Tongue (tissue), 2 donors: ENCODE data around the gene ZNF785. TPM values are rescaled to one million over a fixed set of nuclear protein-coding genes. Genes with fewer than 3 reads are reported as not detected.
"Not testable (repeated sequence)": the region's sequence is repeated elsewhere in the genome, so short reads cannot be mapped to it uniquely, and the experiment has no call there.

Experiments
- DNase-seq: peaks from one replicate; pipeline ENCODE4 v3.0.0-alpha.2; 2015
- total RNA-seq: library from RNA; depleted of rRNA; stranded (reverse); fragments of >200 nt; gene quantifications from one replicate; pipeline ENCODE4 v1.2.3, GENCODE V29; 2014

ZNF785 gene
- total RNA-seq, 1 donor from 2014 or later: 12.1 TPM

- no peak for DNase-seq
Observed at GRCh38 chr16:30565984-30566383, 19.5 kb downstream of the ZNF785 start.

GRCh38 chr16:30565526-30565925 lies 20.0 kb downstream of the ZNF785 start:
- DNase-seq: no peak

GRCh38 chr16:30562021-30562420 lies 23.5 kb downstream of the ZNF785 start:
- no peak for DNase-seq

GRCh38 chr16:30561089-30561816 lies 24.2 kb downstream of the ZNF785 start:
- no peak for DNase-seq

GRCh38 chr16:30559690-30560089 lies 25.8 kb downstream of the ZNF785 start:
- DNase-seq: no peak

GRCh38 chr16:30558789-30559377 lies 26.6 kb downstream of the ZNF785 start:
- DNase-seq: no peak

GRCh38 chr16:30557957-30558788 lies 27.3 kb downstream of the ZNF785 start, which contains the start of gene ZNF764:
TSS of gene ZNF764 (minus strand) at chr16:30558374. CDS start at chr16:30558182, 192 bp downstream.
- DNase-seq: peak; percentile 99

GRCh38 chr16:30557707-30557956 lies 27.9 kb downstream of the ZNF785 start:
- no peak for DNase-seq

- DNase-seq: no peak
Observed at GRCh38 chr16:30556125-30556473, 29.4 kb downstream of the ZNF785 start.

- no peak for DNase-seq
Observed at GRCh38 chr16:30555315-30556124, 30.0 kb downstream of the ZNF785 start.

- no peak for DNase-seq
Observed at GRCh38 chr16:30554557-30555314, 30.8 kb downstream of the ZNF785 start.

- DNase-seq: no peak
Observed at GRCh38 chr16:30553393-30553899, 32.1 kb downstream of the ZNF785 start.

- no peak for DNase-seq
Observed at GRCh38 chr16:30552956-30553355, 32.5 kb downstream of the ZNF785 start.

GRCh38 chr16:30551781-30552180 lies 33.7 kb downstream of the ZNF785 start:
- DNase-seq: no peak

- no peak for DNase-seq
Observed at GRCh38 chr16:30548416-30549253, 36.9 kb downstream of the ZNF785 start.

- DNase-seq: no peak
Observed at GRCh38 chr16:30546115-30546514, 39.4 kb downstream of the ZNF785 start.

- DNase-seq: no peak
Observed at GRCh38 chr16:30543067-30543466, 42.4 kb downstream of the ZNF785 start.

GRCh38 chr16:30541502-30542329 lies 43.8 kb downstream of the ZNF785 start:
- no peak for DNase-seq

- not testable (repeated sequence) for DNase-seq
Observed at GRCh38 chr16:30540916-30541464, 44.5 kb downstream of the ZNF785 start.
